HG02885 (cell line): Measurements from ENCODE around the gene LTBP4.
"Not testable (repeated sequence)": the region's sequence is repeated elsewhere in the genome, so short reads cannot be mapped to it uniquely, and the experiment has no call there.

Source experiments
- ATAC-seq: cut with Tn5 transposase; IDR thresholded peaks from one replicate; pipeline ENCODE4 v1.9.1; 2021; ENCODE audit warnings: mild to moderate bottlenecking; ENCODE audit not compliant: unreplicated experiment, poor library complexity

The LTBP4 gene

GRCh38 chr19:40576151-40576584 lies 25.0 kb upstream of the LTBP4 start:
- ATAC-seq, result peak; percentile 15

DNA sequence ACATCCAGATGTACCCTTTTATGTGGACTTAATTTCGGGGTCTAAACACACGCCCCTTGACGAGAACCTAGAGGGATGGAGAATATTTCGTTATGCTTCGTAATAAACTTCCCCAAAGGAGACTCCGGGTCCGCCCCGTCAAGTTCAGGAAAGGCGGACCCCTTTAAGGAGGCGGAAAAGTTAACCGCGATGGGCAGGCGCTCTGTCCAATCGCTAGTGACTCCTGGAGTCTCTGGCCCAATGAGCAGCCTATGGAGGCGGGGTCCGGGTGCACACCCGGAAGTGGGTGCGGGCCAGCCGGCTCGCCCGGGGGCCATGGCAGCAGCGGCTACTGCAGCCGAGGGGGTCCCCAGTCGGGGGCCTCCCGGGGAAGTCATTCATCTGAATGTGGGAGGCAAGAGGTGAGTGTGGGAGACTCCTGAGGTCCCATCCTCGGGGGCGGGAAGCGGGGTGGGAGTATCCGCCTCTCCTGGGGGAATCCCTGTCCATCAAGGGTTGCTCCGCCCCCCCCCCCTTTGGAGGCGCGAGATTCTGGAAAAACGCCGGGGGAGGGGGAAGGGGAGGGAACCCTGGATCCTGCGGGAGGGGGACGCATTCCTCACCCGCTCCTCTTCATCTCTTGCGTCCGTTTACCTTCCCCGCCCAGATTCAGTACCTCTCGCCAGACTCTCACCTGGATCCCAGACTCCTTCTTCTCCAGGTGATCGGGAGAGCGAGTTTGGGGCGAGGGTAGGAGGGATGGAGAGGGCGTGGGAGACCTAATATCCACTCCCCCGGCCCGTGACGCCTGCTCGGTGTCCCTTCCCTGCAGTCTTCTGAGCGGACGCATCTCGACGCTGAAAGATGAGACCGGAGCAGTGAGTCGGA lies 24.4 kb upstream of the LTBP4 start, which contains the start of gene SHKBP1:
SHKBP1 (plus strand) TSS at position 289 of the 867 bp plus-strand sequence; CDS start at position 316, 27 bp downstream.
- peak; percentile 98 for ATAC-seq

DNA sequence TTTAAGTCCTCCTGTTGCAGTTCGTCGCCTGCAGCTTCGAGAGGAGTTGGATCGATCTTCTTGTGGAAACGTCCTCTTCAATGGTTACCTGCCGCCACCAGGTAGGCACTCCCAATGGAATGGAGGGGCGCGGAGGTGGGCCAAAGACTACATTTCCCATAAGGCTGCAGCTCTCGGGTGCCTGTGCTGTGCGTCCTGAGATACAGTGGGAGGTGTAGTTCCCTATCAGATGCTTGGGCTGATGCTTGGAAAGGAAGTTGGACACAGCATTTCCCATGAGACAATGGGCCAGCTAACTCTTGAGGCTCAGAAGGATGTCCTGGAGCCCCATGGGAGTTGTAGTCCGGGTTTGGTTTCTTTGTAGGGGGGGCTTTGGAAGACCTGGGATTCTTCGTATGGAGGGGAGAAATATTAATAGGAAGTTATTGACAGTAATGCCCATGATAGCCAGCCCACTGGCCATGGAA lies 22.7 kb upstream of the LTBP4 start:
- no peak for ATAC-seq

DNA sequence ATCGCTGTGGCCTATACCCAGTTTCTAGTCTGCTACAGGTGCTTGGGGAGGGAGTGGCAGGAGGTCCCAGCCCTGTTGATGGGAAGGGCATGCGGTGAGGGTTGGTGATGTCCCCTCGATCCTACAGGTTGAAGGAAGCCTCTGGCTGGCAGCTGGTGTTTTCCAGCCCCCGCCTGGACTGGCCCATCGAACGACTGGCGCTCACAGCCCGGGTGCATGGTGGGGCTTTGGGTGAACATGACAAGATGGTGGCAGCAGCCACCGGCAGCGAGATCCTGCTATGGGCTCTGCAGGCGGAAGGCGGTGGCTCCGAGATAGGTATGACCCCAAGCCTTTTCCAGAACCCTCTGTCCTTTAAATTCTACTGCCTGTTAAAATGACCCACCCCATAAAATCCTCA lies 20.6 kb upstream of the LTBP4 start:
- no peak for ATAC-seq

DNA sequence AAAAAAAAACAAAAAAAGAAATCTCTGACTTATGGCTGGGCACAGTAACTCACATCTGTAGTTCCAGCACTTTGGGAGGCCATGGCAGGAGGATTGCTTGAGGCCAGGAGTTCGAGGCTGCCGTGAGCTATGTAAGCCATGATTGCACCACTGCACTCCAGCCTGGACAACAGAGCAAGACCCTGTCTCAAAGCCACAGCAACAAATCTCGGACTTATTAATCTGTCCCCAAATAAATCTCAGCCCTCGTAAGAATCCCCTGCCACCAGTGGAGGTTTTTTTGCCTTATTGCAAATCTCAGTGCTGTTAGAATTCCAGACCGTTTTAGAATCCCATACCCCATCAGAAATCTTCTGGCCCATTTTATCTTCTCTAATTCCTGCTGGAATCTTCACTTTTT lies 19.6 kb upstream of the LTBP4 start:
- no peak for ATAC-seq

DNA sequence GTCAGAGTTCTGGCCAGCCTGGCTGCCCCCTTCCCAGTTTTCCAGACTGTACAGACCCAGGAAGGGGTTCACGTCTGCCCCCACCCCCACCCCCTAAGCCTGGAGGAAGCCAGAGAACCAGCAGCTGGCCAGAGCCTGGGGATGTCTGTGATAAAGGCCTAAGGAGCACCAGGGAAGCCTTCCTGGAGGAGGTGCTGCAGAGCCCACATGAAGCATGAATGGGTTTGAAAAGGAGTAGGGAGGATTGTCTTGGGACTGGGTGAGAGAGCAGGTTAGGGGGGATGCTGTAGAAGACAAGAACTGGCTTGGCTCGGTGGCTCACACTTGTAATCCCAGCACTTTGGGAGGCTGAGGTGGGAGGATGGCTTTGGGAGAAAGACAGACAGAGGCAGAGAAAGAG lies 18.7 kb upstream of the LTBP4 start:
- no peak for ATAC-seq

- ATAC-seq, result no peak
Measured at GRCh38 chr19:40583283-40583682, 17.9 kb upstream of the LTBP4 start.

DNA sequence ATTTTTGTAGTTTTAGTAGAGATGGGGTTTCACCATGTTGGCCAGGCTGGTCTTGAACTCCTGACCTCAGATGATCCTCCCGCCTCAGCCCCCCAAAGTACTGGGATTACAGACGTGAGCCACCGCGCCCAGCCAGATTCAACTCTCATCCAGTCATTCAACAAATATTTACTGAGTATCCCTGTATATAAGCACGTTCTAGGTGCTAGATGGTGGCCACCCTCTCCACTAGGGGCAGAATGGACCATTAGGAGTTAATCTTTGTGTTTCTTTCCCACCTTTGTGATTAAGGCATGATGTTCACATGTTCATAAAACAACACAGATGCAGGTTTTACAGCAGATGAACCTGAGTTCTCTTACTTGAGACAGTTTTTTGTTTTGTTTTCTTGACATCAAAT lies 17.2 kb upstream of the LTBP4 start:
- ATAC-seq, result no peak

- ATAC-seq, result no peak
Measured at GRCh38 chr19:40585241-40585981, 15.8 kb upstream of the LTBP4 start.

- no peak for ATAC-seq
Measured at GRCh38 chr19:40585982-40586422, 15.2 kb upstream of the LTBP4 start.

DNA sequence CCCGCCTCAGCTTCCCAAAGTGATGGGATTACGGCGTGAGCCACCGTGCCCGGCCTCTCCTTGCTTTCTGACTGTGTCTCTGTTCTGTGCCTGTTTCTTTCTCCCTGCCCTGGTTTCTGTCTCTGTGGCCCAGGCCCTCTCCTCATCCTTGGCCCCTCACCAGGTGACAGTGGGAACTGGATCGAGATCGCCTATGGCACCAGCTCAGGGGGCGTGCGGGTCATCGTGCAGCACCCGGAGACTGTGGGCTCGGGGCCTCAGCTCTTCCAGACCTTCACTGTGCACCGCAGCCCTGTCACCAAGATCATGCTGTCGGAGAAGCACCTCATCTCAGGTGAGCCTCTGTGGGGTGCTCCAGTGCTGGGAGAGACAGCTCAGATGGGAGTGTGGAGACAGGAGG lies 14.6 kb upstream of the LTBP4 start:
- no peak for ATAC-seq

DNA sequence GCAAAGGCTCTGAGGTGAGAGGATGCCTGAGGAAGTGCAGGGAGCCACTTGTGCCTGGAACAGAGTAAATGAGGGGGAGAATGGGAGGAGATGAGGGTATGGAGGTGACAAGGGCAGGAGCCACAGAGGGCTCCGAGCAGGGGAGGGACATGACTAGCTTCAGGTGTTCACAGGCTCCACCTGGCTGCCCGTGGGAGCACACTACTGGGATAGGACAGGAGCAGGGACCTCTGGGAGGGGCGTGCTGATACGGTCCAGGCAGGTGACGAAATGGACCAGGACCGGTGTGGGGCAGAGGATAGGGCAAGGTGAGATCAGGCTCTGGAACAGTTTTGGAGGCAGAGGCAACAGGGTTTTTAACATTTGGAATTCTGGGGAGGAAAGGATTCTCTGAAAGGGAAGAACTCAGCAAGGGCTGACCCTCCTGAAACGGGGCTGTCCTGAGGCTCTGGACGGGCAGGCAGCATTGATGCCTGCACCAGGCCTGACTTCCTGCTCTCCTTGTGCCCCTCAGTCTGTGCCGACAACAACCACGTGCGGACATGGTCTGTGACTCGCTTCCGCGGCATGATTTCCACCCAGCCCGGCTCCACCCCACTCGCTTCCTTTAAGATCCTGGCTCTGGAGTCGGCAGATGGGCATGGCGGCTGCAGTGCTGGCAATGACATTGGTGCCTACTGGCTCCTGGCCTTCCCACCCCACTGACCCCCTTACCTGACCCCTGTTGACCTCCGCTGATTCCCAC lies 12.9 kb upstream of the LTBP4 start:
- ATAC-seq, result no peak

DNA sequence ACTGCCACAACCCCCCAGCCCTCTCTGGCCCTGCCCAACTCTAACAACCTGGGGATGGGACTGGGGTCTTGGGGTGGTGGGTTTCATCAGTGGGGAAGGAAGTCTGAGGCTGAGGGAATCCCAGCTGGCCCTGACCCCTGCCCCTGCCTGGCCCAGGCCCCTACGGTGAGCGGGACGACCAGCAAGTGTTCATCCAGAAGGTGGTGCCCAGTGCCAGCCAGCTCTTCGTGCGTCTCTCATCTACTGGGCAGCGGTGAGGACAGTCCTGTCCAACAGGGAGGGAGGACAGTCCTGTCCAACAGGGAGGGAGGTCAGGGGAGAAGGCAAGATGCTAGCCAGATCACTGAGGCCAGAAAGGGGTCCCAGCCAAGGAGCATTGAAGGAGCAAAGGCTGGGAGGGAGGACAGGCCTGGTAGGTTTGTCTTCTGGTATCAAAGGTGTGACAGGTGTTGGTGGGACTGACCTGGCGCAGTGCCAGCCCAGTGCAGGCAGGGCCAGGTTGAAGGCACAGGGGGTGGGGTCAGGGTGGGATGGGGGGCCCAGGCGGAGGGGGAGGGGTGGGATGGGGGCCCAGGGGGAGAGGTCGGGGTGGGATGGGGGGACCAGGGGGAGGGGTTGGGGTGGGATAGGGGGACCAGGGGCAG lies 12.1 kb upstream of the LTBP4 start:
- no peak for ATAC-seq

GRCh38 chr19:40589591-40590429 lies 11.4 kb upstream of the LTBP4 start:
- ATAC-seq, result no peak

DNA sequence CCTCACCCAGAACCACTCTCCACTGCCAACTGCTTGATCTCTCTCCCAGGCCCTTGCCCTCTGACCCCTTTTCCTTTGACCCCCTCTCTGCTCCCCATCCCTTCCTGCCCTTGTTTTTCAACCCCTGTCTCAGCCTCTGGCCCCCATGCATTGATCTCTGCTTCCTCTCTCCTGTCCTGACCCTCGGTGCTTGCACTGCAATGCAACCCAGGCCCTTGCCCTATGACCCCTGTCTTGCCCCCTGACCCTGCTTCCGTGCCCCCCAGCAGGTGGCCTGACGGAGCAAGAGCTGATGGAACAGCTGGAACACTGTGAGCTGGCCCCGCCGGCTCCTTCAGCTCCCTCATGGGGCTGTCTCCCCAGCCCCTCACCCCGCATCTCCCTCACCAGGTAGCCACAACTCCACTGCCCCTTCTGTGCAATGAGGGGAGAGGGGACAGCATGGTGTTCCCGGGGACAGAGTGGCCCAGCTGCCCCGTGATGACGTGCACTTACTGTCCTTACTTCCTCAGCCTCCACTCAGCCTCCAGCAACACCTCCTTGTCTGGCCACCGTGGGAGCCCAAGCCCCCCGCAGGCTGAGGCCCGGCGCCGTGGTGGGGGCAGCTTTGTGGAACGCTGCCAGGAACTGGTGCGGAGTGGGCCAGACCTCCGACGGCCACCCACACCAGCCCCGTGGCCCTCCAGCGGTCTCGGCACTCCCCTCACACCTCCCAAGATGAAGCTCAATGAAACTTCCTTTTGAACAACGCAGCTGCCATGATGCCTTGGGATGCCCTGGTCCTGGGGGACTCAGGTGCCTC lies 10.5 kb upstream of the LTBP4 start:
- ATAC-seq, result no peak

DNA sequence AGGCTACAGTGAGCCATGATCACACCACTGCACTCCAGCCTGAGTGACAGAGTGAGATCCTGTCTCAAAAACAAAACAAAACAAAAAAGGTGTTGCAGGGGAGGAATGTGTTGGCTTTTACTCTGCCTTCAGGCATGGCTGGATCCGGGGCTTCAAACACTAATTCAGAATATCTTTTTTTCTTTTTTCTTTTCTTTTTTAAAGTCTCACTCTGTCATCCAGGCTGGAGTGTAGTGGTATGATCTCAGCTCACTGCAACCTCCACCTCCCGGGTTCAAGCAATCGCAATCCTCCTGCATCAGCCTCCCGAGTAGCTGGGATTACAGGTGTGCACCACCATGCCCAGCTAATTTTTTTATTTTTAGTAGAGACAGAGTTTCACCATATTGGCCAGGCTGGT lies 9.4 kb upstream of the LTBP4 start:
- not testable (repeated sequence) for ATAC-seq

GRCh38 chr19:40592170-40592569 lies 9.0 kb upstream of the LTBP4 start:
- no peak for ATAC-seq

- no peak for ATAC-seq
Measured at GRCh38 chr19:40594255-40594654, 6.9 kb upstream of the LTBP4 start.
